ENCODE data around the gene COL5A1.

The COL5A1 gene

GRCh38 chr9:134830926-134831720, 189.5 kb downstream of the COL5A1 start:
- FAIRE-seq (no peak), DNase-seq (ENCODE audit: insufficient read length, low spot score) (no peak)
- TF ChIP-seq POLR2A (IDR thresholded peaks at IDR 0.05; ENCODE audit: low read depth, low read length): no peak

- FAIRE-seq (no peak), DNase-seq (ENCODE audit: insufficient read length, low spot score) (no peak)
- TF ChIP-seq POLR2A (IDR thresholded peaks at IDR 0.05; ENCODE audit: low read depth, low read length): no peak
Observed at GRCh38 chr9:134832471-134832870, 190.9 kb downstream of the COL5A1 start.

- TF ChIP-seq POLR2A (IDR thresholded peaks at IDR 0.05; ENCODE audit: low read depth, low read length): no peak
- FAIRE-seq (no peak), DNase-seq (ENCODE audit: insufficient read length, low spot score) (no peak)
Observed at GRCh38 chr9:134833294-134833880, 191.8 kb downstream of the COL5A1 start.

DNA sequence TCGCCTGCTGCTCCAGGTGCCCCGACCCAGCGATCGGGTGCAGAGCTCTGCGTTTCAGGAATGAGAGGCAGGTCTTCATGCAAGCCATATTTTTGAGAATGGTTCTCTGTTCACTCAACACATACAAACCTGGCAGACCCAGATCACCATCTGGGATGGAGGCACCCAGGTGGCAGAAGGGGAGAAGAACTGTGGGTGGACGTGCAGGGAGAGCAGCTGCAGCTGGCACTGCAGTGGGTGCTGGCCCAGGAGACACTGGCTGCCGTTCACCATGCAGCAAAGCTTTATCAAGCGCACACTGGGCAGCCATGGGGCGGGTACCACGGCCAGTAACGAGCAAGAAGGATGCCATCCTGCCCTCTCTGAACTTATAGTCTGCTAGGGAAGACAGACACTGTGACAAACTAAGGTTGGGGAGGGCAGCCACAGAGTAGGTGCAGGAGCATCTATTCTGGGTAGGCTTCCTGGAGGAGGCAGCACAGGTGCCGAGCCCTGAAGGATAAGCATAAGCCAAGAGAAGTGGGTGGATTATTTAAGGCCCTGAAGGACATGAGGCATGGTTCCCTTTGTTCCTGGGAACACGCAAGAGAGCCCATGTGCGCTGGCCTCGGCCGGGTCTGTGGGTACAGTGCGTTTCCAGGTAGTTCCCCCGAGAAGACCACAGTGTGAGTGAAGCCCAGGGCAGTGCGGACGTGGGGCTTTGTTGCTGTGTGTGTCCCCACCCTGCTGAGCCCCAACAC, 192.8 kb downstream of the COL5A1 start:
- no peak for DNase-seq (ENCODE audit: insufficient read length, low spot score)
- no peak for TF ChIP-seq POLR2A (IDR thresholded peaks at IDR 0.05; ENCODE audit: low read depth, low read length)
- no peak for FAIRE-seq

- DNase-seq (ENCODE audit: insufficient read length, low spot score) (no peak), FAIRE-seq (no peak)
- TF ChIP-seq POLR2A (IDR thresholded peaks at IDR 0.05; ENCODE audit: low read depth, low read length): no peak
Observed at GRCh38 chr9:134834957-134835419, 193.4 kb downstream of the COL5A1 start.

DNA sequence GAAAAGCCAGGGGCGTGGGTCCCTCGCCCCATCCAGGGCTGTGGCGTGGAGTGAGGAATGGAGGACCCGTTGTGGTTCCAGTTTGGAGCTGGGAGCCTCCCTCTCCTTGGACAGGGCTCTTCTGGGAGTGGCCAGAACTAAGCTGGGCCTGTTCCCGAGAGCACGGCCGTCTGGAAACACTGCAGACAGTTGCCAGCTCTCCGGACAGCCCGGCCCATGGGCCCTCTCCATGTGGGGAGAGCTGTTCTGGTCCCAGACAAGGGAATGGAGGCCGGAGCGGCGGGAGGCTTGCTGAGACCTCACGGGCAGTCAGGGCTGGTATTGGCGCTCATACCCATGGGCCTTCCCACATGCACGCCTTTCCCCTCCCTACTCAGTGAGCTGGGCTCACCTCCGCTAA, 193.8 kb downstream of the COL5A1 start:
- no peak for DNase-seq (ENCODE audit: insufficient read length, low spot score)
- TF ChIP-seq POLR2A (IDR thresholded peaks at IDR 0.05; ENCODE audit: low read depth, low read length): no peak
- no peak for FAIRE-seq

DNA sequence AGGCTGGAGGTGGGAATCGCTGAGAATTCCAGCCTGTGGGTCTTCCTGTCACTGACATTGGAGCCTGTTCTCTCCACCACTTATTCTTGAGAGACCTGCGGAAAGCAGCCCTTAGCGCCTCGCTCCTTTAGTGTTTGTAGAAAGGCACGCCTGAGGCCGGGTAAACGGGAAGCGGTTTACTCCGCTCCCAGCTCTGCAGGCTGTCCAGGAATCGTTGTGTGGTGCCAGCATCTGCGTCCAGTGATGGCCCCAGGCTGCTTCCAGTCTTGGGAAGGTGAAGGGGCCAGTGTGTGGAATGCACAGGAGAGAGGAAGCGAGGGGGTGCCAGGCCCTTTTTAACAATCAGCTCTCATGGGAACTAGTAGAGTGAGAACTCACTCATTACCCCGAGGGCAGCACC, 194.4 kb downstream of the COL5A1 start:
- FAIRE-seq (no peak), DNase-seq (ENCODE audit: insufficient read length, low spot score) (no peak)
- TF ChIP-seq POLR2A (IDR thresholded peaks at IDR 0.05; ENCODE audit: low read depth, low read length): no peak

DNA sequence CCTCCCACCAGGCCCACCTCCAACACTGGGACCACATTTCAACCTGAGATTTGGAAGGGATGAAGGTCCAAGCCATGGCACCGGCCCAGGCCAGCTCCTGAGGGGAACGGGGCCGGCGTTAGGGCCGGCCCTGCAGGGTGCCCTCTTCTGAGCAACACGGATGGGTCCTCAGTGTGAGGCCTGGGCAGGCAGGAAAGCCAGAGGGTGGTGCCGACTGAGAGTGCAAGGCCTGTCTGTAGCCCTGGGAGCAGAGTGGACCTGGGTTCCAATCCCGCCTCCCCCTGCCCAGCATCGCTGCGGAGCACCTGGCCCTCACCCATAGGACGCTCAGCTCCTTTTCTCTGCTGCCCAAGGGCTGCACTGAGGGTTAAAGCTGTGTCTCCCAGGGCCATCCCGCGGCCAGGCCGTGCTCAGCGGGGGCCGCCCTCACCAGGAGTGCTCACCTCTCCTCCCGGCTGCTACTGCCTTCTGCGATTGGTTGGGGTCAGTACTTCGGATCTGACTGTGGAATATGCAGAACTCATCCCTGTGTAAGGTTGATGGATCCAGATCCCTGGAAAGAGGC, 194.9 kb downstream of the COL5A1 start:
- no peak for FAIRE-seq
- TF ChIP-seq POLR2A (IDR thresholded peaks at IDR 0.05; ENCODE audit: low read depth, low read length): no peak

DNA sequence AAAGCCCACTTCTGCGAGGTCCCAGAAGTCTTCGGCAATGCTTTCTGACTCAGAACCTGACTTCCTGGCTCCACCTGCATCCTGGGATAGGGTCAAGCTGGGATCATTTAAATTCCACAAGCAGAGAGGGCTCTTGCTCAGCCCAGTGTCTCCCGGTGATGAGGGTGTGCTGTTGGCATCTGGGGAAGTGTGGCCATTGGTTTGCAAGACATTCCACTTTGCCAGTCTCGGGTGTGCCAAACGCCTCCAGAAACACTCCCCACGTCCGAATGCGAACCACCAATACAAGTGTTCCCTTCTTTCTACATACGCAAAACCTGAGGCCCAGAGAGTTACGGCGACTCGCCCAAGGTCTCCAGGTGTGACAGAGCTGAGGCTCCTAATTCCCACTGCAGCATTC, 195.9 kb downstream of the COL5A1 start:
- FAIRE-seq (no peak), DNase-seq (ENCODE audit: insufficient read length, low spot score) (no peak)

More for the DNA sequence above, 194.9 kb downstream of the COL5A1 start:
- DNase-seq (ENCODE audit: insufficient read length, low spot score): no peak

DNA sequence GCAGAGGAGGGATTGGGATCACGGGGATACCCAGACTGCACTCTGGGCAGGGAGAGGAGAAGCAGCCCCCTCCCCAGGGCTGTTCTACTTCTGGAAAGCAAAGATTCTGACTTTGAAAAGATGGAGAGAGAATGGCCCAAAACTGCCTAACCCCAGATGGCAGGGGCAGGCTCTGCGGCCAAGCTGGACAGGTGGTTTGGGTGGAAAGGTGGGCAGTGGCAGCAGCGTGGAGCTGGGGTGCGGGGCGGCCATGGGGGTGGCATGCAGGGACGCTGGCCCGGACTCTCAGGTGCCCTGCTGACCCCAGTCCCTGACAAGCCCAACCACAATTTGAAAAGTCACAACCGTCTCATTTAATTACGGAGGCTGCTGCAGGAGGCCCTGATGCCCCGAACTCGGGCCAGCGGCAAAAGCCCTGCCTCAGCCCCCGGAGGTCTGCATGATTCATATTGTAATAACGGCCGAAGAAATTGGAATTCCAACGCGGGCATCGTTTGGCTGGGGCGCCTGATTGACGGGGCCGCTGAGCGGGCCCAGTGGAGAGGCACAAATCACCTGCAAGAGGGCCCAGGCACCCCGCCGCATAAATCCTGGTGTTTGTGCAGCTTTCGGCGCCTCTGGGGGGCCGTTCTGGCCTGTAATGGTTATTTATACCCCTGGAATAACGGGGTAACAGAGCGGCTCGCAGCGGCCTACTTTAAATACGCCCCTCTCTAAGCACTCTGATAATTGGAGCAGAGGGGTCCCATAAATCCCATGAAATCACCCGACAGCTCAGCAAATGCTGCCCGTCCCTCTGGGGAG, 197.2 kb downstream of the COL5A1 start:
- FAIRE-seq (no peak), DNase-seq (ENCODE audit: insufficient read length, low spot score) (no peak)
- no peak for TF ChIP-seq POLR2A (IDR thresholded peaks at IDR 0.05; ENCODE audit: low read depth, low read length)

More for the DNA sequence above, 195.9 kb downstream of the COL5A1 start:
- TF ChIP-seq POLR2A (IDR thresholded peaks at IDR 0.05; ENCODE audit: low read depth, low read length): no peak

DNA sequence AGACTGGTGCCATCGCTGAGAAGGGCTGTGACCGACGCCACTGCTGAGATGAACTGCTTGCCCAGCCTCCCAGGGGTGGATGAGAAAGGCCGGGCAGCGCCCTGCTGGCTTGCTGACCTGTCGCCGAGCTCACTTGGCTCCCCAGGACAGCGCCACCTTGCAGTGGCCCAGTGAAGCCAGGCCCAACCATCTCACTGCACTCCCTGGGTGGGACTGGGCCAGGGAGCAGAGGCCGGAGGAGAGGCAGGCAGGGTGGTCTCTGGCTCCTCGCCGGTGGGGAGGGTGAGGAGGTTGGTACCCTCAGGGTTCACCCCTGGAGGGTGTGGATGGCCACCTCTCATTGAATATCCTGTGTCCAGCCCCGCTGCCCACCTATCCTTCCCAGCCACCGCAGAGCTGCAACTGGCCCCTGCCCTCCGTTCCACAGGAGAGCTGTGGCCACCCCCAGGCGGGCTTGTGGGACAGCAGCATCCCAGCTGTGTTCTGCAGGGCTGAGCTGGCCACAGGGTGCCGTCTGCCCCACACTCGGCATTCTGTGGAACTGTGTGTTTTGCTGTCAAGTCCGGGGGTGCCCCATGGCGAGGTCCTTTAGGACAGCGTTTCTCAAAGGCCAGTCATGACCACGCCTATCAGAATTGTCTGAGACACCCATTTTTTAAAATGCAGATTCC, 198.0 kb downstream of the COL5A1 start:
- DNase-seq (ENCODE audit: insufficient read length, low spot score) (no peak), FAIRE-seq (no peak)
- TF ChIP-seq POLR2A (IDR thresholded peaks at IDR 0.05; ENCODE audit: low read depth, low read length): no peak

GRCh38 chr9:134840511-134840910, 198.9 kb downstream of the COL5A1 start:
- FAIRE-seq (no peak), DNase-seq (ENCODE audit: insufficient read length, low spot score) (no peak)
- TF ChIP-seq POLR2A (IDR thresholded peaks at IDR 0.05; ENCODE audit: low read depth, low read length): no peak

Data from H54 (cell line).